MCF 10A (cell line): Measurements from ENCODE around the gene RIC8A. TPM values are rescaled to one million over a fixed set of nuclear protein-coding genes. Genes with fewer than 3 reads are reported as not detected.

ENCODE experiments used
- BruUV-seq: library from RNA; stranded (reverse); fragments of 400-500 nt; replicated peaks from 2 replicates; lab custom pipeline; 2021; lab: Mats Ljungman, UMichigan
- CTCF ChIA-PET: fragments of 300-600 bp; sonication (Branson Sonifier 250); formaldehyde crosslinking; extraction: SDS; loops from one replicate; lab custom pipeline; 2021; ENCODE audit warnings: antibody characterized with exemption, inconsistent platforms; lab: Yijun Ruan, JAX
- POLR2A ChIA-PET: fragments of 300-600, 350-650 bp; sonication (Branson Sonifier 250); formaldehyde crosslinking; extraction: SDS; loops from one replicate; lab custom pipeline; 2020; ENCODE audit warnings: antibody characterized with exemption, inconsistent platforms; lab: Yijun Ruan, JAX
- DNase-seq: peaks from one replicate; pipeline ENCODE4 v3.0.0-alpha.2; 2018; ENCODE audit not compliant: unreplicated experiment
- H3K27ac Mint-ChIP-seq: one replicate; pipeline ENCODE4 v1.8.0; 2022; ENCODE audit warnings: mild to moderate bottlenecking, low read depth, mixed read lengths; ENCODE audit not compliant: unreplicated experiment
- H3K27me3 Mint-ChIP-seq: one replicate; pipeline ENCODE4 v1.8.0; 2022; ENCODE audit warnings: mixed read lengths; ENCODE audit not compliant: insufficient read depth, unreplicated experiment
- H3K36me3 Mint-ChIP-seq: one replicate; pipeline ENCODE4 v1.8.0; 2022; ENCODE audit warnings: mild to moderate bottlenecking, moderate library complexity, mixed read lengths; ENCODE audit not compliant: insufficient read depth, unreplicated experiment
- H3K4me1 Mint-ChIP-seq: one replicate; pipeline ENCODE4 v1.8.0; 2022; ENCODE audit warnings: mixed read lengths; ENCODE audit not compliant: insufficient read depth, unreplicated experiment
- H3K4me3 Mint-ChIP-seq: one replicate; pipeline ENCODE4 v1.8.0; 2022; ENCODE audit warnings: mild to moderate bottlenecking, moderate library complexity, mixed read lengths; ENCODE audit not compliant: unreplicated experiment
- H3K9me3 Mint-ChIP-seq: one replicate; pipeline ENCODE4 v1.8.0; 2022; ENCODE audit warnings: mixed read lengths; ENCODE audit not compliant: unreplicated experiment
- CTCF ChIP-seq: fragments of 200-600 bp; IDR thresholded peaks from one replicate; pipeline ENCODE4 v1.8.0; 2022; ENCODE audit warnings: antibody characterized with exemption, mild to moderate bottlenecking; ENCODE audit not compliant: unreplicated experiment
- intact Hi-C: fragments of 100-400 bp; cut with micrococcal nuclease; formaldehyde crosslinking; loops from 2 replicates; pipeline ENCODE4 v1.14.1; 2022
- total RNA-seq: library from RNA; stranded (reverse); gene quantifications from 2 replicates; pipeline ENCODE4 v1.2.3, GENCODE V29; 2022

The RIC8A gene
- total RNA-seq, 1 experiment from 2014 or later: 93.3 TPM

- Mint-ChIP-seq H3K4me3 (peak overlapping the region; percentile 99), H3K9me3 (no peaks in the 10 kb centered on the region), H3K36me3 (peaks cover 60% of the 10 kb centered on the region), H3K27ac (peak overlapping the region; percentile 81), H3K4me1 (peaks cover 6% of the 10 kb centered on the region), H3K27me3 (no peaks in the 10 kb centered on the region)
- no peak for DNase-seq
- intact Hi-C loops: no loop called here
- no TSS peak for BruUV-seq
- CTCF ChIA-PET: interaction anchor here (0.9 to 2.5 kb wide), 5 partner anchors 9 to 154 kb away, joined by 3 to 8 read pairs (median 5); no protein-coding TSS in a partner anchor
- POLR2A ChIA-PET: interaction anchor here (0.6 to 5.9 kb wide), 5 partner anchors 25 to 599 kb away, joined by 3 to 136 read pairs (median 4); partner anchors contain the start of genes PSMD13, RPLP2 and SIRT3
- no peak for TF ChIP-seq CTCF
These were observed 2.8 kb downstream of the RIC8A start for GRCh38 chr11:210122-210802.

- intact Hi-C loops: no loop called here
- CTCF ChIA-PET: no interaction called here
- POLR2A ChIA-PET: no interaction called here
- Mint-ChIP-seq H3K4me3 (no peak overlapping the region), H3K27ac (no peak overlapping the region), H3K9me3 (no peaks in the 10 kb centered on the region), H3K27me3 (no peaks in the 10 kb centered on the region), H3K36me3 (peaks cover 62% of the 10 kb centered on the region), H3K4me1 (peaks cover 6% of the 10 kb centered on the region)
- BruUV-seq: no TSS peak
- no peak for TF ChIP-seq CTCF
- no peak for DNase-seq
These were observed 3.3 kb downstream of the RIC8A start for GRCh38 chr11:210803-211180.

- ChIA-PET CTCF (interaction anchor here (1.3 to 1.7 kb wide), 2 partner anchors 18 to 152 kb away, joined by 5 to 6 read pairs; no protein-coding TSS in a partner anchor), POLR2A (interaction anchor here (0.9 to 1.3 kb wide), 2 partner anchors 11 to 241 kb away, joined by 3 to 4 read pairs; no protein-coding TSS in a partner anchor)
- H3K36me3 Mint-ChIP-seq: peaks cover 66% of the 10 kb centered on the region
- DNase-seq: no peak
- H3K27ac Mint-ChIP-seq: no peak overlapping the region
- intact Hi-C loops: no loop called here
- H3K4me3 Mint-ChIP-seq: peak overlapping the region; percentile 14
- BruUV-seq: no TSS peak
- no peak for TF ChIP-seq CTCF
- peaks cover 6% of the 10 kb centered on the region for H3K4me1 Mint-ChIP-seq
- no peaks in the 10 kb centered on the region for H3K27me3 Mint-ChIP-seq
- no peaks in the 10 kb centered on the region for H3K9me3 Mint-ChIP-seq
These were observed 3.8 kb downstream of the RIC8A start for GRCh38 chr11:211295-211694.

GRCh38 chr11:211741-212140, 4.2 kb downstream of the RIC8A start:
- no TSS peak for BruUV-seq
- Mint-ChIP-seq H3K27ac (no peak overlapping the region), H3K9me3 (no peaks in the 10 kb centered on the region), H3K4me1 (peaks cover 6% of the 10 kb centered on the region), H3K4me3 (no peak overlapping the region), H3K27me3 (no peaks in the 10 kb centered on the region), H3K36me3 (peaks cover 66% of the 10 kb centered on the region)
- ChIA-PET CTCF (interaction anchor here (1.3 to 1.7 kb wide), 2 partner anchors 18 to 152 kb away, joined by 5 to 6 read pairs; no protein-coding TSS in a partner anchor), POLR2A (interaction anchor here (0.9 to 1.3 kb wide), 2 partner anchors 11 to 240 kb away, joined by 3 to 4 read pairs; no protein-coding TSS in a partner anchor)
- TF ChIP-seq CTCF: no peak
- intact Hi-C loops: no loop called here
- DNase-seq: no peak
